CD4-positive, alpha-beta memory T cell (primary cell): ENCODE data around the gene ZDHHC18. TPM values are rescaled to one million over a fixed set of nuclear protein-coding genes. Genes with fewer than 3 reads are reported as not detected.
"Not testable (repeated sequence)": the region's sequence is repeated elsewhere in the genome, so short reads cannot be mapped to it uniquely, and the experiment has no call there.

ENCODE experiments used
- CTCF ChIA-PET: fragments of 350-600 bp; sonication (Branson Sonifier 250); formaldehyde crosslinking; loops from one replicate; lab custom pipeline; 2021; ENCODE audit warnings: inconsistent platforms; ENCODE audit not compliant: partially characterized antibody; lab: Charles Lee
- POLR2A ChIA-PET: fragments of 350-600 bp; sonication (Branson Sonifier 250); formaldehyde crosslinking; loops from one replicate; lab custom pipeline; 2021; ENCODE audit not compliant: partially characterized antibody; lab: Charles Lee
- DNase-seq, 5 donors: peaks; one replicate each; pipeline versions ENCODE4 v3.0.0 to v3.0.0-alpha.2; 2020 to 2022; ENCODE audit warnings: mixed read lengths in 1 of 5
- H3K27ac ChIP-seq: one replicate; pipeline ENCODE4 v1.7.0; 2013; ENCODE audit warnings: low read depth, low read length
- H3K27me3 ChIP-seq: 2 replicates; pipeline ENCODE4 v1.7.0; 2013; ENCODE audit warnings: mild to moderate bottlenecking, low read length, moderate library complexity; ENCODE audit not compliant: insufficient read depth
- H3K36me3 ChIP-seq: 2 replicates; pipeline ENCODE4 v1.7.0; 2013; ENCODE audit warnings: mild to moderate bottlenecking, low read length, moderate library complexity; ENCODE audit not compliant: insufficient read depth
- H3K4me1 ChIP-seq: 2 replicates; pipeline ENCODE4 v1.7.0; 2013; ENCODE audit warnings: mild to moderate bottlenecking, low read length, moderate library complexity; ENCODE audit not compliant: insufficient read depth
- H3K4me3 ChIP-seq, 2 donors: one replicate each; pipeline ENCODE4 v1.7.0; 2013; ENCODE audit warnings: low read length in 2 of 2, mild to moderate bottlenecking in 1 of 2
- H3K9me3 ChIP-seq, 2 donors: one replicate each; pipeline ENCODE4 v1.7.0; 2013; ENCODE audit warnings: low read length in 2 of 2, control low read depth in 1 of 2; ENCODE audit not compliant: control insufficient read depth in 1 of 2
- H3K27ac Mint-ChIP-seq, 7 donors: one replicate each; pipeline ENCODE4 v1.8.0; 2020 to 2021; ENCODE audit warnings: mixed read lengths in 7 of 7, mild to moderate bottlenecking in 6 of 7, inconsistent platforms in 3 of 7, moderate library complexity in 3 of 7
- H3K27me3 Mint-ChIP-seq, 2 donors: one replicate each; pipeline ENCODE4 v1.8.0; 2020 to 2021; ENCODE audit warnings: mixed read lengths in 2 of 2
- H3K36me3 Mint-ChIP-seq, 2 donors: one replicate each; pipeline ENCODE4 v1.8.0; 2020 to 2021; ENCODE audit warnings: mixed read lengths in 2 of 2, inconsistent platforms in 1 of 2, mild to moderate bottlenecking in 1 of 2
- H3K4me1 Mint-ChIP-seq, 4 donors: one replicate each; pipeline ENCODE4 v1.8.0; 2020 to 2021; ENCODE audit warnings: mixed read lengths in 4 of 4, mild to moderate bottlenecking in 1 of 4
- H3K4me3 Mint-ChIP-seq, 8 donors: one replicate each; pipeline ENCODE4 v1.8.0; 2020 to 2021; ENCODE audit warnings: mixed read lengths in 8 of 8, mild to moderate bottlenecking in 7 of 8, moderate library complexity in 6 of 8, inconsistent platforms in 3 of 8
- H3K9me3 Mint-ChIP-seq, 8 donors: one replicate each; pipeline ENCODE4 v1.8.0; 2020 to 2021; ENCODE audit warnings: mixed read lengths in 8 of 8, mild to moderate bottlenecking in 5 of 8, inconsistent platforms in 3 of 8, moderate library complexity in 1 of 8
- intact Hi-C: fragments of 100-400 bp; cut with micrococcal nuclease; formaldehyde crosslinking; loops from one replicate; pipeline ENCODE4 v1.15.1; 2023
- polyA plus RNA-seq, 2 donors: library from polyadenylated mRNA; unstranded; fragments of 300-500 nt; fragmentation: Illumina TruSeq; gene quantifications; one replicate each; pipeline ENCODE4 v1.2.3, GENCODE V29; 2021
- total RNA-seq, 2 experiments: library from RNA; stranded (reverse); gene quantifications; one replicate each; pipeline ENCODE4 v1.2.3, GENCODE V29; 2021

The ZDHHC18 gene
- total and polyA plus RNA-seq, 4 experiments from 2014 or later, result 6.2 to 56.4 (median 36.5) TPM

DNA sequence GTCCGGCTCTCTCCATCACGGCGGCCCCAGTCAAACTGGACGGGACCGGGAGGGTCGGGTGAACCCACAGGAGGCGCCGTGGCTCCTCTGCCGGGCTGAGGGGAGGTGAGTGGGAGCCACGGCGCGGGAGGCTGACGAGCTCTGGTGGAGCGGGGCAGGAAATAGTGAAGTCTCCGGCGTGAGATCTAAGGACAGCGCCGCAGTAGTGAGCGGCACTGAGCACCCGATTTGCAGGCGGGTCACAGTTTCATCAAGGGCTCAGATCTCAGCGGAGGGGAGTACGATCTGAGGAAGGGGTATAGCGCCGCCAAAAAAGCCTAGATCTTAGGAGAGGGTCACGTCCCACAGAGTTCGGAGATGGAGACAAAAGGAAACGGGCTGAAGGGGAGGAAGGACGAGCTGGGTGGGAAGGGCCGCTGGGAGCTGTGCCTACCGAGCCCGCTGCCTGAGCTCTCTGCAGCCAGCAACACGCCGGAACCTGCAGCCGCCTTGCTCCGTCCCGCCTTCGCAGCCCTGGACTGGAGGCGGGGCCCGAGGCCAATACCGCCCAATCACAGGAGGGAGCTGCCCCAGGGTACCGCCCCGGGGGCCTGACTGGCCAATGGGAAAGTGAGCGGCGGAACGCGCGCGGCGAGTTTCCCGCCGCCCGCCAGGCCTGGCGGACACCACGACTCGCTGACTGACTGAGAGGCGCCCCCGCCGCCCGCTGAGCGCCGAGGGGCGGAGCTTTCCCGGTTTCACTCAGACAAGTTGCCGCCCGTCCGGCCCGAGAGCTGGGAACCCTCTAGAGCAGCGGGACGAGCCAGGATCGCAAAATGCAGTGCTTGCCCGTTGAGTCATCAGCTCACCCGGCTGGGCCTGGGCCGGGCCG lies 38.4 kb downstream of the ZDHHC18 start:
- intact Hi-C loops, result loop anchor here (1.0 to 2.0 kb wide), 5 partner anchors 13 to 76 kb away; partner anchors contain the start of gene GPN2

DNA sequence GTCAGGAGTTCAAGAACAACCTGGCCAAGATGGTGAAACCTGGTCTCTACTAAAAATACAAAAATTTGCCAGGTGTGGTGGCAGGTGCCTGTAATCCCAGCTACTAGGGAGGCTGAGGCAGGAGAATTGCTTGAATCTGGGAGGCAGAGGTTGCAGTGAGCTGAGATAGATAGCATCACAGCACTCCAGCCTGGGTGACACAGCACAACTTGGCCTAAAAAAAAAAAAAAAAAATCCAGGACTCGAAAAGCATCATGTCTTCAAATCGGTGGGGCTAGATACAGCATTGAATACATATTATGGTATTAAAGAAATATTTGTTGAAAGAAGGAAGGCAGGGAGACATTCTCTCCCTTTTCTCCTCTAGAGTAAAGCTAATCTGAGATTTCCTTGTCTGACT lies 46.6 kb downstream of the ZDHHC18 start:
- intact Hi-C loops, H3K4me1 Mint-ChIP-seq, H3K4me1 ChIP-seq, H3K9me3 ChIP-seq, H3K4me3 ChIP-seq, DNase-seq, H3K27ac ChIP-seq, H3K36me3 Mint-ChIP-seq, H3K4me3 Mint-ChIP-seq, H3K27me3 Mint-ChIP-seq, H3K27me3 ChIP-seq, H3K9me3 Mint-ChIP-seq: not testable (repeated sequence)
- ChIA-PET CTCF (interaction anchor here (0.7 to 2.3 kb wide), 6 partner anchors 9 to 271 kb away, joined by 3 to 7 read pairs (median 4); no protein-coding TSS in a partner anchor), POLR2A (interaction anchor here (1.5 kb wide), 1 partner anchor 8 kb away, joined by 4 read pairs; no protein-coding TSS in a partner anchor)
- H3K27ac Mint-ChIP-seq, result peak overlapping the region in 1 of 7 donors; percentile 3
- peaks cover 17% of the 10 kb centered on the region for H3K36me3 ChIP-seq

More for the DNA sequence above, 38.4 kb downstream of the ZDHHC18 start:
- H3K36me3 Mint-ChIP-seq, result no peaks in the 10 kb centered on the region
- H3K27ac Mint-ChIP-seq, result peak overlapping the region; percentile 86 to 97 (median 94)
- H3K4me1 Mint-ChIP-seq, result peaks cover 8 to 31% (median 23%) of the 10 kb centered on the region in 4 donors
- Histone ChIP-seq H3K36me3 (no peaks in the 10 kb centered on the region), H3K4me1 (peaks cover 30% of the 10 kb centered on the region), H3K4me3 (peak overlapping the region; percentile 86 to 91), H3K27me3 (no peaks in the 10 kb centered on the region), H3K9me3 (no peaks in the 10 kb centered on the region), H3K27ac (peak overlapping the region; percentile 75)
- no peaks in the 10 kb centered on the region for H3K27me3 Mint-ChIP-seq
- H3K4me3 Mint-ChIP-seq, result peak overlapping the region; percentile 93 to 99 (median 96)
- ChIA-PET POLR2A (interaction anchor here (0.7 to 4.0 kb wide), 31 partner anchors 8 to 1633 kb away, joined by 3 to 34 read pairs (median 5); partner anchors contain the start of genes GPATCH3, GPN2, PIGV and SYF2), CTCF (interaction anchor here (0.7 to 3.3 kb wide), 20 partner anchors 9 to 326 kb away, joined by 3 to 27 read pairs (median 6); partner anchors contain the start of genes GPATCH3, GPN2 and ZDHHC18)
- H3K9me3 Mint-ChIP-seq, result no peaks in the 10 kb centered on the region
- peak; percentile 93 to 95 (median 93) for DNase-seq

DNA sequence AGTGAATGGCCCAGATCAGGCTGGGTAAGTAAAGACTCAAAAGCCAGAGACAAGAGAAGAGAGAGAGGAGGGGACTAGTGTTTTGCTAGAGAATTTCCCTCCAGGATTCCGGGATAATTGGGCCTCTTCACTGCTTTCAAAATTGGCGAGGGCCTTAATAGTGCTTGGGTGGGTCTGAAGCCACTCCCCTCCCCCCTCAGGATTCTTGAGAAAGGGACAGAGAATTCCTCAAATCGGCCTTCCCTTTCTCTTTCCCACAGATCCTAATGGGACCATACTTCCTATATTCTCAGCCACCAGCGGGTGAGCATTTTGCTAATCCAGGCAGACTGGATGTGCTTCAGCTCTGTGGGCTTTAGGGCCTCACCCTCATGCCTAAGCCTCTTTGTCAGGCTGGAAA lies 48.4 kb downstream of the ZDHHC18 start:
- ChIA-PET CTCF (interaction anchor here (1.1 to 2.3 kb wide), 4 partner anchors 8 to 64 kb away, joined by 3 to 7 read pairs (median 6); no protein-coding TSS in a partner anchor), POLR2A (interaction anchor here (0.6 kb wide), 1 partner anchor 117 kb away, joined by 3 read pairs; no protein-coding TSS in a partner anchor)
- Histone ChIP-seq H3K27ac (no peak overlapping the region), H3K4me3 (no peak overlapping the region), H3K4me1 (no peaks in the 10 kb centered on the region), H3K9me3 (no peaks in the 10 kb centered on the region), H3K27me3 (no peaks in the 10 kb centered on the region), H3K36me3 (peaks cover 27% of the 10 kb centered on the region)
- no peak overlapping the region for H3K4me3 Mint-ChIP-seq
- H3K4me1 Mint-ChIP-seq, result peaks cover 0 to 1% (median 0%) of the 10 kb centered on the region in 4 donors
- intact Hi-C loops, result no loop called here
- no peaks in the 10 kb centered on the region for H3K27me3 Mint-ChIP-seq
- H3K36me3 Mint-ChIP-seq, result peaks cover 4 to 21% of the 10 kb centered on the region in 2 donors
- no peak for DNase-seq
- peak overlapping the region in 2 of 7 donors; percentile 2 to 30 for H3K27ac Mint-ChIP-seq
- peaks cover 0 to 2% (median 0%) of the 10 kb centered on the region in 8 donors for H3K9me3 Mint-ChIP-seq

DNA sequence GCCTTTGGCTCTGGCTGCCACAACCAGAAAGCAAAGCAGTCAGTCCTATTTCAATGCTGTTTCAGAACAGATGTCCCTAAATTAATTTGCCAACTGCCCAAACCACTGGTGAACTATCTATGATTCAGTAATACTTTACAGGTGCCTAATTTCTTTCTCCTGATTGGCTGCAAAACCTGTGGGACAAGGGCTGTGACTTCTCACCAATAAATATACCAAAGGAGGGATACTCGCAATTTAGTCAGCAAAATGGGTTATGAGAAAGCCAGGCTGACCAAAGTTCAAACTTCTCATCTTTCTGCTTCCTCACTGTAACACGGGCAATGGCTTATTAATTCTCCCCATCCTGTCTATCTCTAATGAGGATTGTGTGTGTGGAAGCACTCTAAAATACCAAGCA lies 50.8 kb downstream of the ZDHHC18 start:
- ChIA-PET POLR2A (interaction anchor here (1.5 to 2.4 kb wide), 2 partner anchors 12 to 13 kb away, joined by 4 to 14 read pairs; partner anchors contain the start of gene GPN2), CTCF (interaction anchor here (0.7 to 5.2 kb wide), 7 partner anchors 9 to 275 kb away, joined by 3 to 45 read pairs (median 4); no protein-coding TSS in a partner anchor)
- H3K36me3 Mint-ChIP-seq, result peaks cover 11 to 33% of the 10 kb centered on the region in 2 donors
- no peak overlapping the region for H3K27ac Mint-ChIP-seq
- Histone ChIP-seq H3K27ac (no peak overlapping the region), H3K27me3 (no peaks in the 10 kb centered on the region), H3K36me3 (peaks cover 32% of the 10 kb centered on the region), H3K4me3 (no peak overlapping the region), H3K4me1 (no peaks in the 10 kb centered on the region), H3K9me3 (no peaks in the 10 kb centered on the region)
- H3K27me3 Mint-ChIP-seq, result no peaks in the 10 kb centered on the region
- H3K4me3 Mint-ChIP-seq, result no peak overlapping the region
- H3K4me1 Mint-ChIP-seq, result peaks cover 0 to 1% (median under 1%) of the 10 kb centered on the region in 4 donors
- intact Hi-C loops, result no loop called here
- no peak for DNase-seq
- peaks cover 0 to 2% (median 0%) of the 10 kb centered on the region in 8 donors for H3K9me3 Mint-ChIP-seq

DNA sequence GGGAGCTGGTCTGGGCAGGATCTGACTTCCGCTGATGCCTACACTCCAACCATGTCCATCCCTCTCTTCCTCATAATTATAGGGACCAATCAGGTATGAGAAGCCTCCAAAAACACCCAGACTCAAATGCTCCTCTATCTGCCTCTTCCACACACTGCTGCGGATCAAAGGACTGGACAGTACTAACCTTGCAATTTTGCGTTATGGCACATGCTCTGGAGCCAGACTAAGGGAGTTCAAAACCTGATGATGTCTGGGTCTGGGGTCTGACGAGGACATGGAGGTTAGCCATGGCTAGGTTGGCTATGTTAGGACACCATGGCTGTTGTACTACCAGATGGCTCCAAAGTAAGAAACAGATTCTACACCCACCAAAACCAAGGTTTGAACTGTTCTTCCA lies 53.3 kb downstream of the ZDHHC18 start:
- Mint-ChIP-seq H3K4me3 (no peak overlapping the region), H3K27me3 (no peaks in the 10 kb centered on the region), H3K27ac (no peak overlapping the region), H3K4me1 (peaks cover 0 to 5% (median 3%) of the 10 kb centered on the region in 4 donors), H3K9me3 (peaks cover 0 to 3% (median 0%) of the 10 kb centered on the region in 8 donors), H3K36me3 (peaks cover 30 to 55% of the 10 kb centered on the region in 2 donors)
- Histone ChIP-seq H3K36me3 (peaks cover 56% of the 10 kb centered on the region), H3K4me1 (no peaks in the 10 kb centered on the region), H3K4me3 (no peak overlapping the region), H3K9me3 (no peaks in the 10 kb centered on the region), H3K27ac (no peak overlapping the region), H3K27me3 (no peaks in the 10 kb centered on the region)
- no peak for DNase-seq
- CTCF ChIA-PET, result interaction anchor here (1.3 to 5.2 kb wide), 13 partner anchors 10 to 278 kb away, joined by 3 to 45 read pairs (median 10); partner anchors contain the start of genes GPATCH3 and GPN2
- POLR2A ChIA-PET, result no interaction called here
- intact Hi-C loops, result no loop called here

DNA sequence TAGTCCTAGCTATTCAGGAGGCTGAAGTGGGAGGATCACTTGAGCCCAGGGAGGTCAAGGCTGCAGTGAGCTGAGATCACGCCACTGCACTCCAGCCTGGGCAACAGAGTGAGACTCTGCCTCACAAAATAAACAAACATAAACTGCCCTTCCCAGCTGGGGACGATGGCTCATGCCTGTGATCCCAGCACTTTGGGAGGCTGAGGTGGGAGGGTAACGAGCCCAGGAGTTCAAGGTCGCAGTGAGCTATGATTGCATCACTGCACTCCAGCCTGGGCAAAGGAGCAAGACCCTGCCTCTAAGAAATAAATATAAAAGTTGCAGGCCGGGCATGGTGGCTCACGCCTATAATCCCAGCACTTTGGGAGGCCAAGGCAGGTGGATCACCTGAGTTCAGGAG lies 55.1 kb downstream of the ZDHHC18 start:
- H3K4me1 Mint-ChIP-seq, intact Hi-C loops: not testable (repeated sequence)

More for the DNA sequence above, 55.1 kb downstream of the ZDHHC18 start:
- not testable (repeated sequence) for H3K27me3 Mint-ChIP-seq, H3K9me3 ChIP-seq, H3K27me3 ChIP-seq, H3K27ac ChIP-seq, H3K4me3 Mint-ChIP-seq, H3K4me3 ChIP-seq, DNase-seq, H3K9me3 Mint-ChIP-seq, H3K4me1 ChIP-seq
- peaks cover 39 to 63% of the 10 kb centered on the region in 2 donors for H3K36me3 Mint-ChIP-seq
- ChIA-PET POLR2A (interaction anchor here (0.6 to 2.0 kb wide), 4 partner anchors 9 to 198 kb away, joined by 3 to 5 read pairs (median 4); partner anchors contain the start of gene GPN2), CTCF (interaction anchor here (1.2 to 5.2 kb wide), 10 partner anchors 9 to 280 kb away, joined by 3 to 45 read pairs (median 7); partner anchors contain the start of genes GPATCH3 and GPN2)
- peak overlapping the region in 1 of 7 donors; percentile 22 for H3K27ac Mint-ChIP-seq
- H3K36me3 ChIP-seq, result peaks cover 64% of the 10 kb centered on the region
